GM19099 (cell line): ENCODE results near the gene NUP210.

Experiments used
- POLR2A ChIP-seq: IDR thresholded peaks from 3 replicates; pipeline ENCODE4 v1.6.1; 2011; ENCODE audit warnings: low read depth; ENCODE audit not compliant: insufficient read length; ENCODE audit errors: extremely low read depth

NUP210 gene

GRCh38 chr3:13317596-13318320 is 102.4 kb downstream of the NUP210 start:
- TF ChIP-seq POLR2A = no peak

DNA sequence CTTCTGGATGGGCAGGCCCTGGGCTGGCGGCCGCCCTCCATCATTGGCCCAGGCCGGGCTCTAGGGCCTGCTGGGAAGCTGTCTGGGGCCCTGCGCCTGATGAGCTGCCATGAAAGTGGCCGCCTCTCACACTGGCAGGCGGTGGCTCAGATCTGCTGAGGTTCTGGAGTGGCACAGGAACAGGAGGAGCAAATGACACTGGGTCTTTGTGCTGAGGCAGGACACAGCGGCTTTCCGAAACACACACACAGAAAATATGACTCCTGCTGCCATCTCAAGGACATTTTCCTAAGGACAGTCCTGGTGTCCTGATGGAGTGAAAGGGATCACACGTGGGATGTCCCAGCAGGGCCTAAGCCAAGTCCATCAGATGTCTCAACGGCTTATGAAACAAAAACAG is 103.5 kb downstream of the NUP210 start:
- no peak for TF ChIP-seq POLR2A

DNA sequence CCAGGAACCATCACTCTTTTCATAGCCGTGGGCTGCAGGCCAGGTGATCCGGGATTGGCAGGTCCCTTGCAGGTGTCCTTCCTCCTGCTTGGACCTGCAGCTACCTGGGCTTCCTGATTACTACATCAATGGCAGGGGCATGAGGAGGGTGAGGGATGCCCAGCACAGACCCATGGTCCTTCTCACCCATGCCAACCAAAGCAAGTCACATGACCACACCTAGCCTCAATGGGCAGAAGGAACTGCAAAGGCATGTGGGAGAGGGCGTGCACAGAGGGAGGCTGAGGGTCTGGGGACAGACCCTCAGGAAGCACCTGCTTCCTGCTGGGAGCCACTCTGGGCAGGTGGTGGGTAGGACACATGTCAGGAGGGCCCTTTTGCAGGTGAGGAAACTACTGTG is 105.2 kb downstream of the NUP210 start:
- TF ChIP-seq POLR2A = no peak

DNA sequence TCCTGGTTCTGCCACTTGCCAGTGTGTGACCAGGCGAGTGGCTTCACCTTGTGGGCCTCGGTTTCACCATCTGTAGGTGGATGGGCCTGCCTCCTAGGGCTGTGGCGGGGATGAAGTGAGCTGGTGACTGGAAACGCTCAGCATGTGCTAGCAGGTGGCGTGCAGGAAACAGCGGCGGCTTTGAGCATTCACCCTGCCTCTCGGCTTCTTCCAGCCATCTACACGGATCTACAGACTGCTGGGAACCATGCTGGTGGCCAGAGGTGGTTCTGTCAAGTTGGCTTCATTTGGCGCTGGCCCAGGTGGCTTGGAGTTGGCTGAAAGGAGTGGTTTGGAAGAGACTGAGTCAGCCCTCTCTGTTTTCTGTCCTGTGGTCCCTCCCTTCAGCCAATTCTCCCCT is 106.3 kb downstream of the NUP210 start:
- TF ChIP-seq POLR2A = no peak

DNA sequence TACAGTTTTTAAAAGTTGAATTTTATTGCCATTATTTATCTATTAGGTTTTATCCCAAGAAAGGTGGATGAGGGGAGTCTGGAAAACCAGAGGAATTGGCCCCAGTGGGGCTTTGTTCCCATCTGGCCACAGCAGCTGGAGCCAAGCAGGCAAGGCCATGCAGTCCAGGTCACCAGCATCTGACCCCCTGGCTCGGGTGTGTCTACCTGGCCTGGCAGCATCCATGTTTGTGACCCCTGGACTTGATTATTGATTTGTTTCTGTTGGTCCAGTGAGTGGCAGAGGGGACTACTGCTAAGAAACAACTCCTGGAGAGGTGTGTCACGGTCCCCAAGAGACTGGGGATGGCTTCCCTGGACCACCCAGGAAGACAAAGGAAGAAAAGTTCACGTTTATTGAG is 111.1 kb downstream of the NUP210 start:
- TF ChIP-seq POLR2A = no peak

DNA sequence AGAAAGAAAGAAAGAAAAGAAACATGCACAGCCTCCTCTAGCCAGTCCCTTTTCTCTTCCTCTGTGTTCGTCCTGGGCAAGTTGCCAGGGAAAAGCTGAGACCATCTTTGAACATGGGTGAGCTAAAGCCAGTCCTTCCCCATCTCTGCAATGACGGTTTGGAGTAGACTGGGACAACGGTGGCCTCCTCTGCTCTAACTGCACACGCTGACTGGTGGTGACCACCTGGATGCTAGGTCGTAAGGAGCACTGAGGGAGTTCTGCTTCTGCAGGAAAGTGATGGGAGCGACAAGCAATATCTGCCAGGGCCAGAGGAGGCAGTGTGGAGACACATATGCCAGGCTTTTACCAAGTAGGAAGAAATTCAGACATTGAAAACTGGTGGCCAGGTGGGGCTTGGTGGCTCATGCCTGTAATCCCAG is 111.7 kb downstream of the NUP210 start:
- no peak for TF ChIP-seq POLR2A

DNA sequence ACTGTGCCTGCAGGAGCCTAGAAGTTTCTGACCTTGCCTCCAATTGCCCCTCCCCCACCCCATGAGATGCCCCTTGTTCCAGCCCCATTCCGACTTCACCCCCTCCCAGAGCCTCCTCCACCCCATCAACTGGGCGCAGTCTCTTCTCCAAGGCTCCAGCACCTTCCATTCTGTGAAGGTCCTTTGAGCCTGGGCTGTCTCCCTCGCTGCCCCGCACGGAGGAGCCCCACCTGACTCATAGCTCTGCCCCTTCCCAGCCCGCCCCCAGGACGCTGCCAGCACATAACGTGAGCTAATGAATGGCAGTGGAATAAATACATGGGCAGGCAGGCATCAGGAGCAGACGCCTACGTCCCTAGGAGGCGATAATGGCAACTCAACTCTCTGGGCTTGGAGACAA is 113.1 kb downstream of the NUP210 start:
- no peak for TF ChIP-seq POLR2A

DNA sequence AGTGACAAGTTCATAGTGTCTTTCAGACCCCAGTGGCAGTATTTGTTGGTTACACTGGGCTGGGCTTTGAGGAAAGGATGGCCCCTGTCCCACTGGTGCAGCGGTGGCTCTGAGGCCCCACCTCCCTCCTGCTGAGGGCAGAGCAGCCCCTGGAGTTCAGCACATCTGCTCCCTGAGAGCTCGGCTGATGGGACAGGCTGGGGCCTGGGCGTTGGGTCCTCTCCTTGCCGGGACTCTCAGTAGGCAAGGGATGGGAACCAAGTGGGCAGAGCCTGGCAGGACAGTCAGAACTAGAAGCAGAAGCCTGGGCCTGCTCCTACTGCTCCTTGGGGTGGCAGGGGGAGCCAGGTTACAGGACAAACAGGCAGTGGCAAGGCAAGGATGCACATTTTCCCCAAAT is 114.5 kb downstream of the NUP210 start:
- no peak for TF ChIP-seq POLR2A

GRCh38 chr3:13303410-13303809 is 116.7 kb downstream of the NUP210 start:
- no peak for TF ChIP-seq POLR2A

GRCh38 chr3:13301286-13301987 is 118.7 kb downstream of the NUP210 start:
- no peak for TF ChIP-seq POLR2A

- TF ChIP-seq POLR2A = no peak
Observed at GRCh38 chr3:13300546-13301285, 119.4 kb downstream of the NUP210 start.

DNA sequence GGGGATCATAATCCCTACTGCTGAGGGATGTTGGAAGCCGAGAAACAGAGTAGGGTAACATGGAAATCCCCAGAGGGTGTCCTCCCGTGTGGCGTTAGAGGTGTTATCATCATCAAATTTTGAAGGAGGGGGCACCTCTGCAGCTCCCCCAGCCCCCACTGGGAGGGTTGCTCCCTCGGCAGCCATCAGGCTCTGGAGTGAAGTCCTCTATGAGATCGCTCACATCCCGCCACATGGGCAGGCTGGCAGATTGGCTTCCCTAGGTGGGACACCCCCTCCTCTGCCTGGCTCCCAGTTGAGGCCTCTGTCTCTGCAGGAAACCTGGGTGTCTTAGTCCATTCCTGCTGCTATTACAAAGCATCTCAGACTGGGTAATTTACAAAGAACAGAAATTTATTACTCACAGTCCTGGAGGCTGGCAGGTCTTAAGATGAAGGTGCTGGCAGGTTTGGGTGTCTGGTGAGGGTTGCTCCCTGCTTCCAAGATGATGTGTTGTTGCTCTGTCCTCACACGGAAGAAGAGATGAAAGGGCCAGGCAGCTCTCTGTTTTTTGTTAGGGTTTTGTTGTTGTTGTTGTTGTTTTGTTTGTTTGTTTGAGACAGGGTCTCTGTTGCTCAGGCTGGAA is 120.5 kb downstream of the NUP210 start:
- TF ChIP-seq POLR2A = no peak

DNA sequence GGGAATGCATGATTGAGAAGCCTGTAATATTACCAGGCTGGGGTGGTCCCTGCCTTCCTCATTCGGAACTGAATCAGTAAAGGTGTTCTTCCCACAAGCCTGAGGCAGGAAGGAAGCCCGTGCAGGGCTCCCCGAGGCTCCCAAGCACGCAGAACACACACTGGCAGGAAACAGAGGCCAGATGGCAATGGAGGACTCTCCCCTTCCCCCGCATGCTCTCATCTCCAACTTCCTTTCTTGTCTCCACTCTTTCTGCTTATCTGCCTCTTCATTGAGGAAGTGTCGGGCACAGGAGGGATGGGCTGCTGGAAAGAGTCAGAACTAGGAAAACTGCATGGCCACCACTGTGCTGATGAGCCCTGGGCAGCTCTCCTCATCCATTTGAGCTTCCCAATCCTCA is 123.5 kb downstream of the NUP210 start:
- no peak for TF ChIP-seq POLR2A

- no peak for TF ChIP-seq POLR2A
Observed at GRCh38 chr3:13294442-13295351, 125.4 kb downstream of the NUP210 start.
